ENCODE data around the gene PTGIR.

Gene PTGIR

DNA sequence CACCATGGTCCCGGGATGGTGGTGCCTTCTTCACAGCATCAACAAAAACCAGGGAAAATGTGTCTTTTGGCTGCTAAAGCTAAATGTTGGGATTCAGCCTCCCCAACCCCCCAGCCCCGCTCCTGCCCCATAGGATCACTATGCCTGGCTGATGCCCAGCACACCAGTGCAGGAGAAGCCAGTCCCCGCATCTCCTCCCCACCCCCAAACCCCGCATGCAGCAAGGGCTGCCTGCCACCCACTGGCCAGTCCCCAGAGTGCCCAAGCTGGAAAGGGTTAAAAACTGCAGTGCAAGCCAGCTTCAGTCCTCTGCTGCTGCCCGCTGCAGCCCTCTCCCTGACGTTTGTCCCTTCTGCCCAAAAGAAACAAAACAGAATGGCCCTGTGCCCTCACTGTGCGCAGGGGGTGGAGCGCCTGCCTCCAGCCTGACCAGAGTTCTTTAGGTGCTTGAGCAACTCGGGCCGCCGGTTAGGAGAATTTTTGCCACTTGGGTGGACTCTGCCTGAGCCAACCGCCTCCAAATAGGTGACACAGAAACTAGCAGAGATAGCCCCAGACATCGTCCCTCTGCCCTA is 20.0 kb downstream of the PTGIR start:
- no peak for TF ChIP-seq POLR2A (IDR thresholded peaks at IDR 0.05; ENCODE audit: low read depth, low read length)
- no peak for TF ChIP-seq SPI1 (IDR thresholded peaks at IDR 0.05; ENCODE audit: low read depth, low read length)
- TF ChIP-seq TAF1 (IDR thresholded peaks at IDR 0.05; ENCODE audit: low read depth, low read length), result no peak
- no peak for TF ChIP-seq PAX5 (IDR thresholded peaks at IDR 0.05; ENCODE audit: insufficient read depth, low read length, severe bottlenecking)
- FAIRE-seq (peak; percentile 40), DNase-seq (ENCODE audit: insufficient read length, low spot score) (no peak)

DNA sequence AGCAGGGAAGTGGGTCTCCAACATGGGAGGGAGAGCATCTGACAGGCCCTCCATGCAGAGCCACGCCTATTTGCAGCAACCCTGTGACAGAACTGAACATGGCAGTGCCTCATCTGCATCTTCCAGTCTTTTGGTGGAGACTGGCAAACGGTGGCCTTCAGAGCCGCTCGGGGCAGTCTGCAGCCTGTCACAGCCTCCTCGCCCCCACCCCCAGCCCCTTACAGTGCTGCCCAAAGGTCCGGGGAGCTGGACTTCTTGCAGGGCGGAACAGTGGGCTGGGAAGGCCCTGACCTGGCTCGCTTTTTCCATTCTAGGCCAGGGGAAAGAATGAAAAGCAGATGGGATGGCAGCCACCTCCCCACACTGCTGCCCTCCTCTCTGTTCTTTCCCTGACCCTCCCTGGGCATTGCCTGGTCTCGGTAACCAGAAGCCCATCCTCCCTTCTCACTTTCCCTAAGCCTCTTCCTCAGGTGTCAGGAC is 21.1 kb downstream of the PTGIR start:
- FAIRE-seq, result no peak
- TF ChIP-seq TAF1 (IDR thresholded peaks at IDR 0.05; ENCODE audit: low read depth, low read length) (no peak), POLR2A (IDR thresholded peaks at IDR 0.05; ENCODE audit: low read depth, low read length) (no peak), POU2F2 (IDR thresholded peaks at IDR 0.05; ENCODE audit: low read depth, low read length) (no peak), PAX5 (IDR thresholded peaks at IDR 0.05; ENCODE audit: insufficient read depth, low read length, severe bottlenecking) (no peak), SPI1 (IDR thresholded peaks at IDR 0.05; ENCODE audit: low read depth, low read length) (no peak), POLR2AphosphoS5 (IDR thresholded peaks at IDR 0.05; ENCODE audit: low read depth, low read length) (no peak)

DNA sequence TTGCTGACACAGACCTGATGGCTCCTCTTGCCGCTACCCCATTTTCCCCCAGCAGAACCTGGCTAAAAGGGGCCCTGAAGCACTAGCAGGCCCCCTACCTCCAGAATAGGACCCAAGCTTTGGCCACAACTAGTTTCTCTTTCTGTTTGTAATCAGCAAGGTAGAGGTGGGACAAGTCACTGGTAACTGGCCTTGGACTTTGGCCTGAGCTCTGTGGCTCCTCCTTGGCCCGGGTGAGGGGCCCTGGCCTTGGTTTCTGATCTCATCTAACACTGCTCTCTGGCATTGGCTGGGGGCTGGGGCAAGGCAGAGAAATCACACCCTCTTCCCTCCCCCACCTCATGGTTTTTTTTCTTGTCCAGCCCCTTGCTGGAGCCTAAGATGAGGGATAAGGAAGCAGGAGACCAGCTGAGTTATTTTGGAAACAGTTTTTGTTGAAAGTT is 21.7 kb downstream of the PTGIR start:
- FAIRE-seq (no peak), DNase-seq (ENCODE audit: insufficient read length, low spot score) (no peak)
- TF ChIP-seq POLR2AphosphoS5 (IDR thresholded peaks at IDR 0.05; ENCODE audit: low read depth, low read length) (no peak), SPI1 (IDR thresholded peaks at IDR 0.05; ENCODE audit: low read depth, low read length) (no peak), PAX5 (IDR thresholded peaks at IDR 0.05; ENCODE audit: insufficient read depth, low read length, severe bottlenecking) (no peak), POU2F2 (IDR thresholded peaks at IDR 0.05; ENCODE audit: low read depth, low read length) (no peak), POLR2A (IDR thresholded peaks at IDR 0.05; ENCODE audit: low read depth, low read length) (no peak), TAF1 (IDR thresholded peaks at IDR 0.05; ENCODE audit: low read depth, low read length) (no peak)

More for the DNA sequence above, 21.1 kb downstream of the PTGIR start:
- DNase-seq (ENCODE audit: insufficient read length, low spot score), result no peak

DNA sequence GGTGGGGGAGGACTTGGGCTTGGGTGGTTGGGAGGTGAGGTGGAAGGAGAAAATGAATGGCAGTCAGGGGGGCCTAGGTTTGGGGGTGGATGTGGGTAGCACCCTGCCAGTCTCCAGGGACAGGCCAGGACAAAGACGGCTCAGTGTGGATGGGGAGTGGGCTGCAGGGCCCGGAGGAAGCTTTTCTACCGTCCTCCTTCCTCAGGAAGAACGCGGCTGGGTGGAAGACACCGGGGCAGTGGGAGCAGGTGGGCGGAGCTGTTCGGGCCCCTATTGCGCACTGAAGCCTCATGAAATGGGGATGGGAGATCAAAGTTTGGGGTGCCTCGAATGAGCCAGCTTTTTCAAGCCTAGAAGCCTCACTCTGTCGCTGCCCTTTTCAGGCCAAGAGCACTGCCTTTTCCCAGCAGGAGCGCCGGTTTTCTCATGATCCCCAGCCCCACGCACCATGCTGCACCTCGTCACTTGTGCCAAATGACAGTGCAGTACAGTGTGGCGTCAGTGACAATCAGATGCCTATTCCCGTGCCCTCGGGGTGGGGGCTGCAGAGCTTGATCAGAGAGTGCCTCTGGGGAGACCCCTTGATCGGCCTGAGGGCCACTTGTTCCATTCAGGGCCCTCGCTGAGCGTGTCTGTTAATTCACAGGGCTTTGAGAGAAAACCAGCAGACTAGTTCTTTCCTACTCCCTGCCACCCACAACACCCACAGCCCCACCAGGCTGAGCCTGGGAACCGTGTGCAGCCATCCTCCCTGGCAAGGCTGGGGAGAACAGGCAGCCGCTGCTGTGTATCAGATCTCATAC is 22.3 kb downstream of the PTGIR start:
- no peak for DNase-seq (ENCODE audit: insufficient read length, low spot score)
- peak; percentile 87 for FAIRE-seq
- TF ChIP-seq SPI1 (IDR thresholded peaks at IDR 0.05; ENCODE audit: low read depth, low read length), result no peak
- no peak for TF ChIP-seq TAF1 (IDR thresholded peaks at IDR 0.05; ENCODE audit: low read depth, low read length)
- no peak for TF ChIP-seq POLR2A (IDR thresholded peaks at IDR 0.05; ENCODE audit: low read depth, low read length)
- no peak for TF ChIP-seq POLR2AphosphoS5 (IDR thresholded peaks at IDR 0.05; ENCODE audit: low read depth, low read length)
- no peak for TF ChIP-seq PAX5 (IDR thresholded peaks at IDR 0.05; ENCODE audit: insufficient read depth, low read length, severe bottlenecking)
- no peak for TF ChIP-seq POU2F2 (IDR thresholded peaks at IDR 0.05; ENCODE audit: low read depth, low read length)

DNA sequence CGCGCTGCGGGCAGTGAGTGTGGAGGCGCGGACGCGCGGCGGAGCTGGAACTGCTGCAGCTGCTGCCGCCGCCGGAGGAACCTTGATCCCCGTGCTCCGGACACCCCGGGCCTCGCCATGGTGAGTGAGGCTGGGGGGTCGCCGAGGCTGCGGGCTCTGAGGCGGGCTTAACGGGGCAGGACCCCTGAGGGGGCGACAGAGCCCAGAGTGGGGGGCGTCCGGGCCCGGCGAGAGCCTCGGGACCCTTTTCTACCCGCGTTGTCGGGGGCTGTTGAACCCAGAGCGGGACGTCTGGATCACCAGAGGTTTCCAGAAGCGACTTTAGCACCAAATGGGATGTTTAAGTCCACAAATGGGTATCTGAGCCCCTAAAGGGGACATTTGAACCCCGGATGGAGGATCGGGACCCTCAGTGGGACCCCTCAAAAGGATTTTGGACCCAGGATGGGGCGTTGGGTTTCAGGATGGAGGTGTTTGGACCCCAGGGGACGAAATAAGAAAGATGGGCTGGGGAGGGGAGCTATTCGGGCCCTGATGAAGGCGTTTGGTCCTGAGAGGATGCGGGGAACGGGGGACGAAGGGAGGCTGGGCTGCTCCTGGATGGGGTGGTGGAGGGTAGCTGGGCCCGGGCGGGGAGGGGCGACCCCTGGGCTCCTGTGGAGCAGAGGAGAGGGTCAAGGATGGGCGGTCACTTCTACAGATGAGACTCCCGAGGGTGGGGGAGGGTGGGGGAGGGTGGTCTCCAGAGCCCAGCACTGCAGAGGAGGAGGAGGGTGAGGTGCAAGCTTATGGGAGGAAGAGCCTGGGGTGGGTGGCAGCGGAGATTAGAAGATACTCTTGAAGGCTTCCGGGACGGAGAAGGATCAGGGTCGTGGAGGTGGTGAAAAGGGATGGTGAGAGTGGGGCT is 23.3 kb downstream of the PTGIR start, which contains the start of gene CALM3:
Gene CALM3, plus strand, starts transcription at position 13 of the 907 bp plus-strand sequence. Its CDS starts 105 bp downstream, at position 118.
- no peak for TF ChIP-seq PAX5 (IDR thresholded peaks at IDR 0.05; ENCODE audit: insufficient read depth, low read length, severe bottlenecking)
- no peak for TF ChIP-seq SPI1 (IDR thresholded peaks at IDR 0.05; ENCODE audit: low read depth, low read length)
- no peak for TF ChIP-seq POU2F2 (IDR thresholded peaks at IDR 0.05; ENCODE audit: low read depth, low read length)
- TF ChIP-seq POLR2A (IDR thresholded peaks at IDR 0.05; ENCODE audit: low read depth, low read length), result peak; percentile 57; the same call in 1 of the 2 replicates
- peak; percentile 73; the same call in 1 of the 2 replicates for TF ChIP-seq TAF1 (IDR thresholded peaks at IDR 0.05; ENCODE audit: low read depth, low read length)
- peak; percentile 74; the same call in 1 of the 2 replicates for TF ChIP-seq POLR2AphosphoS5 (IDR thresholded peaks at IDR 0.05; ENCODE audit: low read depth, low read length)
- DNase-seq (ENCODE audit: insufficient read length, low spot score), result no peak
- no peak for FAIRE-seq

DNA sequence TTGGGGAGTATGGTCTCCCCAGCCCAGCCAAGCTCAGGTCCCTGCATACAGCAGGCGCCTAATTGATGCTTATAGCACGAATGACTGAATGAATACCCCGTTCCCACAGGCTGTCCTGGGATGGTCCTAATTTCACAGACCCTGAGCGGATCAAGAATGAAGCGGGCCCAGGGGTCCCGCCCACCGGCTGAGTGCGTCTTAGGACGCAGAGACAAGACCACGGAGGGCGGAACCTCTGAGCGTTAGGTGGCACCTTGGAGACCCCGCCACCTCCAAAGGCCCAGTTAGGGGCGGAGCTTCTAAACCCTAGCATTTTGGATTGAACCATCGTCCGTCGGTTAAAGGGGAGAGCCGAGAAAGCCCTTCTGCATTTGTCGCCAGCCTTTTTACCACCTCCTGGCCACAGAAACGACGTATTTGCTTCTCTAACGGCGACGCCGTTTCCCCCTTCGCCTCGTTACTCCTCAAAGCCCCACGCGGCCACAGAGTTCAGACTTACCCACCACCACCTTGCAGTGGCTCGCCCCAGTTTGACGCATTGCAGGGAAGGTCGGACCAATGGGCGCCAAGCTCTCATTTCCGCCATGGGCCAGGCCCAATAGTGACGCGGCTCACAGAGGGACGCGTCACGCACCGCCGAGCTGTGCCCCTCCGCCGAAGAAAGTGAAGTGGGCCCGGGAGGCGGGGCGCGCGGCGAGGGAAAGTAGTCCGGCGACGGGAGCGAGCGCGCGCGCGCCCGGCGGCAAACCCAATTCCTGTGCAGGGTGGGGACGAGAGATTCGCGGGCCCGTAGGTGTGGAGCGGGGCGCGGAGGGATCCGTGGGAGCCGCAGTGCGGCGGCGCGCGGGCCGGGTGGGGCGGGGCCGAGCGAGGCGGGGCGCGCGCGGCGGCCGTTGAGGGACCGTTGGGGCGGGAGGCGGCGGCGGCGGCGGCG is 24.2 kb downstream of the PTGIR start:
- DNase-seq (ENCODE audit: insufficient read length, low spot score) (peak; percentile 95), FAIRE-seq (peak; percentile 97)
- TF ChIP-seq POLR2A (IDR thresholded peaks at IDR 0.05; ENCODE audit: low read depth, low read length) (peak; percentile 89), POU2F2 (IDR thresholded peaks at IDR 0.05; ENCODE audit: low read depth, low read length) (peak; percentile 52; the same call in 1 of the 2 replicates), PAX5 (IDR thresholded peaks at IDR 0.05; ENCODE audit: insufficient read depth, low read length, severe bottlenecking) (peak; percentile 99), POLR2AphosphoS5 (IDR thresholded peaks at IDR 0.05; ENCODE audit: low read depth, low read length) (peak; percentile 87; the same call in 1 of the 2 replicates), TAF1 (IDR thresholded peaks at IDR 0.05; ENCODE audit: low read depth, low read length) (0 out of 2 replicates have a peak, but pooled peaks have one; percentile 39), SPI1 (IDR thresholded peaks at IDR 0.05; ENCODE audit: low read depth, low read length) (peak; percentile 3)

DNA sequence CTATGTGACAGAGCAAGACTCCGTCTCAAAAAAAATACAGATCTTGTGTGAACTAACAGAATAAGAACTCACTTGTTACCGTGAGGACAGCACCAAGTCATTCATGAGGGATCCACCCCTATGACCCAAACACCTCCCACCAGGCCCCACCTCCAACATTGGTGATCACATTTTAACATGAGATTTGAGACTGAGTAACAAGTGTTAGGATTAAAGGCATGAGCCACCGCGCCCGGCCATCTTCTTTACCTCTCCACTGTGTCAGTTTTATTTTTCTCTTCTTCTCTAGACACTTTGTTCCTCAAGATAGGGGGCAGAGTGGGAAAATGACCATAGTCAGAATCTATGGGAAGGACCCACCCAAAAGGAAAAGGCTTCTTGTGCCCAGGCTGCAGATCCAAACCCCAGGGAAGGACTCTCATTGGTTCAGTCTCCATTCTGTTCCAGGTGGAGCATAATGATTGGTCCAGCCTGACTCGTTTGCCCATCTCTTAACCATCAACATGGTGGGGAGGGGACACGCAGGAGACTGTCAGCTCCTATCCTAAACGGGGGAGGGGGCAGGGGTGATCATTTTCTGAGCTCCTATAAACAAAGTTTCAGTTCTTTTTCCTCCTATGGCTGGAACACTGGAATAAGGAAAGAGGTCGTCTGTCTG is 25.0 kb downstream of the PTGIR start:
- no peak for DNase-seq (ENCODE audit: insufficient read length, low spot score)
- FAIRE-seq, result no peak
- TF ChIP-seq POU2F2 (IDR thresholded peaks at IDR 0.05; ENCODE audit: low read depth, low read length) (no peak), SPI1 (IDR thresholded peaks at IDR 0.05; ENCODE audit: low read depth, low read length) (no peak), PAX5 (IDR thresholded peaks at IDR 0.05; ENCODE audit: insufficient read depth, low read length, severe bottlenecking) (no peak), POLR2A (IDR thresholded peaks at IDR 0.05; ENCODE audit: low read depth, low read length) (no peak), POLR2AphosphoS5 (IDR thresholded peaks at IDR 0.05; ENCODE audit: low read depth, low read length) (no peak), TAF1 (IDR thresholded peaks at IDR 0.05; ENCODE audit: low read depth, low read length) (no peak)

Measured in GM12891 (cell line).